Neural progenitor cell (in vitro differentiated cells): ENCODE data around the gene SCN3A.

Experiments used
- EZH2 ChIP-seq: fragments of 200-600 bp; sonication (generic); IDR thresholded peaks from 2 replicates; pipeline ENCODE4 v1.6.1; 2017; ENCODE audit warnings: antibody characterized with exemption, mild to moderate bottlenecking, moderate library complexity
- EZH2phosphoT487 ChIP-seq: fragments of 200-600 bp; sonication (generic); IDR thresholded peaks from 2 replicates; pipeline ENCODE4 v1.6.1; 2017; ENCODE audit warnings: antibody characterized with exemption

DNA sequence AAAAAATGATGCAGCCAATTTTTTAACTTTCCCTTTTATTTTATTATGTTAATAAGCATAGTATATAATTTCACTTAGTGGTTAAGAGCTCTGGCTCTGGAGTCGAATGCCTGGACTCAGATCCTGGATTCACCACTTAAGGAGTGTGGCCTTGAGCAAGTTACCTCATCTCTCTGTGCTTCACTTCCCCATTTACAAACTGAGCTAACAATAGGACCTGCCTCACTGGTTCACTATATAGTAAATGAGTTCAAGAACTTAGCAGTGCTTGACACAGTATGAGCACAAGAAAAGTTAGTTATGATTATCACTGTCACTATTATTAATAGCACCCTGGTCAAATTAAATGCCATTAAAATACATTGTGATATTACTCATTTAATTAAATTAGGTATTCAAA, 30.6 kb downstream of the SCN3A start:
- TF ChIP-seq EZH2phosphoT487 = no peak
- no peak for TF ChIP-seq EZH2
